ENCODE data around the gene ATG16L1.

Gene ATG16L1

GRCh38 chr2:233256048-233256447 is 4.6 kb downstream of the ATG16L1 start:
- TF ChIP-seq, protein P1, sequence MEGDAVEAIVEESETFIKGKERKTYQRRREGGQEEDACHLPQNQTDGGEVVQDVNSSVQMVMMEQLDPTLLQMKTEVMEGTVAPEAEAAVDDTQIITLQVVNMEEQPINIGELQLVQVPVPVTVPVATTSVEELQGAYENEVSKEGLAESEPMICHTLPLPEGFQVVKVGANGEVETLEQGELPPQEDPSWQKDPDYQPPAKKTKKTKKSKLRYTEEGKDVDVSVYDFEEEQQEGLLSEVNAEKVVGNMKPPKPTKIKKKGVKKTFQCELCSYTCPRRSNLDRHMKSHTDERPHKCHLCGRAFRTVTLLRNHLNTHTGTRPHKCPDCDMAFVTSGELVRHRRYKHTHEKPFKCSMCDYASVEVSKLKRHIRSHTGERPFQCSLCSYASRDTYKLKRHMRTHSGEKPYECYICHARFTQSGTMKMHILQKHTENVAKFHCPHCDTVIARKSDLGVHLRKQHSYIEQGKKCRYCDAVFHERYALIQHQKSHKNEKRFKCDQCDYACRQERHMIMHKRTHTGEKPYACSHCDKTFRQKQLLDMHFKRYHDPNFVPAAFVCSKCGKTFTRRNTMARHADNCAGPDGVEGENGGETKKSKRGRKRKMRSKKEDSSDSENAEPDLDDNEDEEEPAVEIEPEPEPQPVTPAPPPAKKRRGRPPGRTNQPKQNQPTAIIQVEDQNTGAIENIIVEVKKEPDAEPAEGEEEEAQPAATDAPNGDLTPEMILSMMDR (IDR thresholded peaks at IDR 0.05; ENCODE audit: low read depth, low read length) = no peak
- H3K4me3 ChIP-seq (ENCODE audit: low read depth, low read length) = no peak overlapping the region

DNA sequence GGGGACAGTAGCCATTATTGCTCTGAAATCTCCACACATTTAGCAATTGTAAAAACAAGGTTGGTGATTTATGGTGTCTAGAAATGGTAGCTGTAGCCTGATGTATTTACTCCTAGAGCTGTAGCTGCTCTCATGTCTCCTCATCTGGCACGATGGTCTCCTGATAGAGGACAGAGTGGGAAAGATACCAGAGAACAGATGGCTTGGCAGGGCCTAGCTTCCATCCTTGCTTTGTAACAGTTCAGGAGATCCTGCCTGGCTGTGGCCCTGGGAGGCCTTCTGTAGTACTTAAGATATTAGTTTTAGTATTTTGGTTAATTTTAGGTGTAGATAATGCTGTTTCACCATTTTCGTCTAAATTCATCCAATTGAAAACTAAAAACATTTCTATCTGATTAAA is 6.7 kb downstream of the ATG16L1 start:
- TF ChIP-seq, protein P1 (IDR thresholded peaks at IDR 0.05; ENCODE audit: low read depth, low read length) = no peak
- no peak overlapping the region for H3K4me3 ChIP-seq (ENCODE audit: low read depth, low read length)

DNA sequence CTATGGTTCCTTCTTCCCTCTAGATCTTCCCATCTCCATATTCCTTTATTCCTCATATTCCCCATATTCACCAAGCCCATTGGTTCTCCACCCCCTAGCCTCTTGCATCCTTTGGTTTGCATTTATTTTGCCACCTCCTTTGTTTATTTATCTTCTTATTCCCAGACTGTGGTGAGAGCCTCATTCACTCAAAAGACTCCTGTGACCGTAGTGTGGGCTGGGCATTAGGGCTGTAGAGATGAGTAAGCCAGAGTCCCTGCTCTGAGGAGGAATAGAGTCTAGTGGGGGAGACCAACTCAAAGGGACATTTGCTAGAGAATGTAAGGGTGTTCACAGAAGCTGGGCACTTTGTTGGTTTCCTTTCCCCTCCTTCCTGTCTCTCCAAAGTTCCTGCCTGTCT is 8.3 kb downstream of the ATG16L1 start:
- H3K4me3 ChIP-seq (ENCODE audit: low read depth, low read length) = no peak overlapping the region
- TF ChIP-seq, protein P1 (IDR thresholded peaks at IDR 0.05; ENCODE audit: low read depth, low read length) = no peak

DNA sequence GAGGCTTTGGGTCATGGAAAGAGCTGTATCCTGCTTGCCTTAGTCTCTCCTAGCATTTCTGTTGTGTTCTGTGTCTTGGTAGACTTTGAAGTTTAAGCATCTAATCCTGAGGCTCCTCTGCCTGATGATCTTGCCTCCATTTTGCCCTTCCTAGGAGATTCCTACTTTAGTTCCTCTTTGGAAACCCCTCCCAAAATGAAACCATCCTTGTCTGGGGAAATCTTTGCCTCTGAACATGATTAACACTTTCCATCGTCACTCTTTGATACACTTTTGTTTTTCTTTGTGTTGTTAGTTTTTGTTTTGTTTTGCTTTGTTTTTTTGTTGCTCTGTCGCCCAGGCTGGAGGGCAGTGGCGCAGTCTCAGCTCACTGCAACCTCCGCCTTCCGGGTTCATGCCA is 9.2 kb downstream of the ATG16L1 start:
- H3K4me3 ChIP-seq (ENCODE audit: low read depth, low read length) = no peak overlapping the region
- TF ChIP-seq, protein P1 (IDR thresholded peaks at IDR 0.05; ENCODE audit: low read depth, low read length) = no peak

DNA sequence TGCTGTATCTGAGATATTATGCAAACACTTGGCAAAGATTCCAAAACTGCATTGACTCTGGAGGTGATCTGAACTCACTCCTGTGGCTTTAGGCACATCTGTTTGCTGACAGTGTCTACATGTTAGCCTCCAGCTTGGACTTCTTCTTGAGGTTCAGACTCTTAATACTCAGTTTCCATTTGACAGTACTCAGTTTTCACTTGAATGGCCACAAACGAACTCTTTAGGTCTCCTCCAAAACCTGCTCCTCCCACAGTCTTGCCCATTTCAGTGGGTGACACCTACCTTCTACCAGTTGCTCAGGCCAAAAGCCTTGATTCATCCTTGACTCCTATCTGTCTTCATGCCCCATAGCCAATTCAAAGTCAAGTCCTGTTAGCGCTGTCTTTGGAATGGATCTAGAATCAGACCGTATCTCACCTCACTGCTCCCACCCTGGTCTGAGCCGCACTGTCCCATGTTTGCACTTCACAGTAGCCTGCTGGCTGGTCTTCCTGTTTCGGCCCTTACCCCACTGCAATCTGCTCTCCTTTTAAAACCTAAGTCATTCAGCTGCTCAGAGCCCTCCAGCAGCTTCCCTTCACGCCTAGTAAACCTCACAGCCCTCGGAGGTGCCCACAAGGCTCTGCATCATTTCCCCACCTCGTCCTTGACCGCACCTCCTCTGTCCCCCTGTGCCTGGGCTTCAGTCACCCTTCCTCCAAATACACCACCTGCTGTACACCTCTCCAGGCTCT is 10.5 kb downstream of the ATG16L1 start:
- H3K4me3 ChIP-seq (ENCODE audit: low read depth, low read length) = no peak overlapping the region
- TF ChIP-seq, protein P1 (IDR thresholded peaks at IDR 0.05; ENCODE audit: low read depth, low read length) = no peak

- H3K4me3 ChIP-seq (ENCODE audit: low read depth, low read length) = no peak overlapping the region
- TF ChIP-seq, protein P1 (IDR thresholded peaks at IDR 0.05; ENCODE audit: low read depth, low read length) = no peak
Observed at GRCh38 chr2:233262562-233262961, 11.1 kb downstream of the ATG16L1 start.

- TF ChIP-seq, protein P1 (IDR thresholded peaks at IDR 0.05; ENCODE audit: low read depth, low read length) = no peak
Observed at GRCh38 chr2:233263045-233263570, 11.6 kb downstream of the ATG16L1 start.

More at GRCh38 chr2:233263045-233263570, 11.6 kb downstream of the ATG16L1 start:
- H3K4me3 ChIP-seq (ENCODE audit: low read depth, low read length) = no peak overlapping the region

Measured in WI38 (cell line).